Ovary (tissue), 9 donors: ENCODE results near the gene MALL. TPM values are rescaled to one million over a fixed set of nuclear protein-coding genes. Genes with fewer than 3 reads are reported as not detected.
"Not testable (repeated sequence)": the region's sequence is repeated elsewhere in the genome, so short reads cannot be mapped to it uniquely, and the experiment has no call there.

Source experiments
- DNase-seq, 5 donors: peaks; one replicate each; pipeline ENCODE4 v3.0.0-alpha.2; 2019 to 2020
- H3K27ac ChIP-seq, 2 donors: fragments of 200-600 bp; one replicate each; pipeline versions ENCODE4 v1.5.1 to v1.8.0; 2019 to 2022
- H3K27me3 ChIP-seq: fragments of 200-600 bp; one replicate; pipeline ENCODE4 v1.8.0; 2022
- H3K36me3 ChIP-seq: fragments of 200-600 bp; sonication (generic); one replicate; pipeline ENCODE4 v1.5.1; 2019
- H3K4me1 ChIP-seq: one replicate; pipeline ENCODE4 v1.8.1; 2013; ENCODE audit warnings: mild to moderate bottlenecking, moderate library complexity; ENCODE audit not compliant: insufficient read depth
- H3K4me3 ChIP-seq: fragments of 200-600 bp; sonication (generic); one replicate; pipeline ENCODE4 v1.5.1; 2017
- H3K9me3 ChIP-seq, 2 donors: fragments of 200-600 bp in 1 of 2; sonication (generic) in 1 of 2; one replicate each; pipeline versions ENCODE4 v1.5.1 to v1.8.1; 2013 to 2019; ENCODE audit warnings: mild to moderate bottlenecking in 1 of 2, moderate library complexity in 1 of 2
- WGBS, 3 donors: extraction: QIAGEN DNeasy Blood & Tissue Kit in 1 of 3; methylation state at CpG; one replicate each; pipeline versions ENCODE4 v1.1.5 to v1.1.7; 2013 to 2017; 5-methylcytosine and 5-hydroxymethylcytosine counted together
- intact Hi-C, 4 donors: fragments of 100-400 bp; cut with DNase I; formaldehyde crosslinking; loops; one replicate each; pipeline versions ENCODE4 v1.11.0 to v1.15.1; 2022 to 2023
- microRNA-seq, 3 donors: library from miRNA; unstranded; fragments of <30 nt; microRNA quantifications; one replicate each; pipeline versions ENCODE4 to v1.2.0, GENCODE V29; 2019 to 2020
- polyA plus RNA-seq, 2 donors: library from polyadenylated mRNA; stranded (reverse); fragments of 200-250 nt in 1 of 2; fragments of 350-450 nt in 1 of 2; fragmentation: Illumina TruSeq in 1 of 2; extraction: RNeasy Lipid Tissue Mini Kit (QIAGEN cat#74804) in 1 of 2; gene quantifications; one replicate each; pipeline ENCODE4 v1.2.3, GENCODE V29; 2013 to 2014
- small RNA-seq: library from RNA; depleted of rRNA; stranded (forward); fragments of <200 nt; gene quantifications from one replicate; pipeline ENCODE3, GENCODE V24; 2016
- total RNA-seq, 7 donors: library from RNA; depleted of rRNA in 2 of 7; stranded (reverse); fragments of >200 nt in 2 of 7; fragmentation: NEBNext Ultra II Directional in 3 of 7; extraction: Animal tissue kit (Norgen Biotek cat#: 25700) in 3 of 7; gene quantifications; one replicate each; pipeline versions ENCODE4 v1.1.0 to v1.2.4, GENCODE V29; 2016 to 2023
- donor health status: DM: no; HTN: no; CAD: no; lungs with moderate emphysema.
- donor health status: DM: no; HTN: no; CAD: no.
- donor health status: Bipolar disorder and iron deficiency.
- donor health status: DM: yes; HTN: yes; CAD: no.
- donor health status: DM: no; HTN: no; CAD: no.
- donor health status: DM: yes; HTN: yes; CAD: no.

MALL gene
- total and polyA plus RNA-seq, 9 donors = 0.63 to 20.0 (median 2.4) TPM

DNA sequence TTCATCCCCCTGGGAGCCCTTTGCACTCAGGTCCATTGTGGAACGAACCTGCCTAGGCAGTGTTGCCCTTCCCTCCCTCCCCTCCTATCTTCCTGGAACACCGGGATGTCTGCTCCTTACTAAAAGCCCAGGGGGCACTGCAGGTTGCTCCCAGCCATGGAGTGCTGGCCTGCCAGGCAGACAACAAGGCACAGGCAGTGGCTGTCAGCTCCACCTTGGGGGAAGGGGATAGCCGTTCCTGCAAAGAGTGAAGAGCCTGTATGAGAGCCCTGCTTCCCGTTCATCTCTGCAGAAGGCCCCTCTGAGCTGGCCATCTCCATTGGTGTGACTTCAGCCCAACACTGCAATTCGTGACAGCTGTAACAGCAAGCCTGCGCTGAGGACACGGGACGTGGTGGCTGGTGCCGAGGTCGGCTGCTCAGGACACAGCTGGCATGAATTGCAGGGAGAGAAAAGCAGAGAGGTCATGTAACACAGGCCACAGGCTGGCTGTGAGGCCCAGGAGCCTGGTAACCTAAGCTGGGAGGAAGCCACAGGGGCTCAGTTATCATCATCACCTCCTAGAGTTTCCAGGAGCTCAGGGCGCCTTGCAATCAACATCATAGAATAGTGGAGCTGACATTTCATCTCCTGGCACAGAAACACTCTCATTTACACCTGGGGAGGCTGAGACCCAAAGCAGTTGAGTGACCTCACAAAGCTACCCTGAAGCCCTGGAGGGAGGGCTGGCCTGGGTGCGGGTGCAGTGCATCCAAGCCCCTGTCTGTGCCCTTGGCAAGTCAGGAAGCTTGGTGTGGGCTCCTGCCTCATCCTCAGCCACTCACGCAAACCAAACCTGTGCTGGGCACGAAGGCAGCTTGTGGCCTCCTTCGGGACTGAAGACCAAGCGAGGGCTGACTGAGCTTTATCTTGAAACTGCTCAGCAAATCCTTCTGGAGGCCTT, 67.1 kb downstream of the MALL start:
- WGBS, 3 donors = 74 to 84% (median 81%) methylated on average over 10 to 13 of the region's 16 CpGs
- H3K36me3 ChIP-seq, DNase-seq, H3K4me1 ChIP-seq, intact Hi-C loops, H3K27me3 ChIP-seq, H3K4me3 ChIP-seq, H3K9me3 ChIP-seq, H3K27ac ChIP-seq: not testable (repeated sequence)

DNA sequence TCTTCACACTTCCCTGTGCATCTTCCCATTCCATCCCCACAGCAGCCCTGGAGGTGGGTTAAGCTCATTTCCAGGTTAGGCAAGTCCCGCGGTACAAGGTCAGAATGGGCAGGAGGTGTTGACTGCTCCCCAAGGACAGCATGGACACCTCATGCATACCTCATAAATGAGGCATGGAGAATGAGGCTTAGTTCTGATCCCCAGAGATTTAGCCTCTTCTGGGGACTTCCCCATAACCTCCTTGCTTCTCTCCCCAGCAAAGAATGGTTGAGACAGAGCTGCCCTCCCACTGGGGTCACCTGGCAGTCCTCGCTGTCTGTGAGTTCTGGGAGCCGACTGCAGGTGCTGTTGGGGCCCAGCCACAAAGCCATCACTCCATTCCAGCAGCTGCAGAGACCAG, 68.4 kb downstream of the MALL start:
- DNase-seq, H3K4me1 ChIP-seq, H3K36me3 ChIP-seq, H3K27me3 ChIP-seq, H3K4me3 ChIP-seq, H3K27ac ChIP-seq, H3K9me3 ChIP-seq, intact Hi-C loops: not testable (repeated sequence)
- no CpG with 5 or more reads among the region's 4 CpGs for WGBS, 3 donors

DNA sequence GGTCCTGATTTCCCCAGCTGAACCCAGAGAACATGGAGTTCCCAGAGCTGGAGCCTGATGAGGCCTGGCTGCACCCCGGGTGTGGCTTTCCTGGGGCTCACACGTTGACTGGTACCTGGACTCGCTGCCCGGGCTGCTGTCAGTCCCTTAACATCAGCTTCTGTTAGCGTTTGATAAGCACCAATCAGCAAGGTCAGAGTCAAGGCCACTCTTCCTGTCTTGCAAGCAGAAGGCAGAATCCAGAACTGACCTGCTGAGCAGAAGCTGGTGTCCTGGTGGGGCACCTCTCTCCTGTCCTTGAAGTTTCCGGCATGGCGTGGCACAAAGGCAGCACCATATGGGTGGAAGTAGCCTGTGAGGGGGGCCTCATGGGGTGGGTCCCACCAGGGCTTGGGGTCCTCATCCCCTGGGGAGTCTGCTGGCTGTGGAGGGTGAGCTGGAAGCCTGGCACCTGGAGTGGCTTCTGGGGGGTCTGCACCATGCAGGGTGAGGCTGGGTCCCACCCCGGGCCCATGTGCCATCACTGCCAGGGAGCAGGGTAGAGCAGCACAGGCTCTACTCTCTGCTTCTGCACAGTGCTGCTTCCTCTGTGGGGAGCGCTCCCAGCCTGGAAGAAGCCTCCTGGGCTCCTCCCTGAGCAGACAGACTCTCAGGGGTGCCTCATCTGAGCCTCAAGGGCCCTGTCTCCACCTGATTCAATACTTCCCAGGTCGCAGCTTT, 73.5 kb downstream of the MALL start:
- 78% methylated on average over 1 of the region's 10 CpGs; no CpG with 5 or more reads in 2 of the 3 donors for WGBS, 3 donors
- H3K27me3 ChIP-seq, DNase-seq, H3K9me3 ChIP-seq, H3K4me1 ChIP-seq, H3K27ac ChIP-seq, intact Hi-C loops, H3K4me3 ChIP-seq, H3K36me3 ChIP-seq: not testable (repeated sequence)

DNA sequence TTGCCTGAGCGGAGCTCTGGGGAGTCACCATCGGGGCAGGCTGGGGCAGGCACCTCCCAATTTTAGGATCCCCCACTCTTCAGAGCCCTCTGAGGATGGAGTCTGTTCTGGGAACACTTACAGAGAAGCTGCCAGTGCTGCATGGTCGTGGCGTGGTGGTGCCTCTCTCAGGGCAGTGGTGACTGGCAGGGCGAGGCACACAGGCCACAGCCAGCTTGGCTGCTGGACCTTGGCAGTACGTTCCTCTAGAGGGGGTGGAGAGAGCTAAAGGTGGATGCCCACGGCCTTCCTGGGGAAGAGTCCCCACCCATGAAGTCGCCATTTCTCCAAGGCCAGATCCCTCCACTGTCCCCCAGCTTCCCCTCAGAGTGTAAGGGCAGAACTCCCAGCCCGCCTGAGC, 78.3 kb downstream of the MALL start:
- H3K27ac ChIP-seq, H3K4me1 ChIP-seq, H3K27me3 ChIP-seq, DNase-seq, H3K4me3 ChIP-seq, H3K36me3 ChIP-seq, H3K9me3 ChIP-seq, intact Hi-C loops: not testable (repeated sequence)
- WGBS, 3 donors = 70 to 88% (median 86%) methylated on average over 3 to 6 of the region's 9 CpGs

DNA sequence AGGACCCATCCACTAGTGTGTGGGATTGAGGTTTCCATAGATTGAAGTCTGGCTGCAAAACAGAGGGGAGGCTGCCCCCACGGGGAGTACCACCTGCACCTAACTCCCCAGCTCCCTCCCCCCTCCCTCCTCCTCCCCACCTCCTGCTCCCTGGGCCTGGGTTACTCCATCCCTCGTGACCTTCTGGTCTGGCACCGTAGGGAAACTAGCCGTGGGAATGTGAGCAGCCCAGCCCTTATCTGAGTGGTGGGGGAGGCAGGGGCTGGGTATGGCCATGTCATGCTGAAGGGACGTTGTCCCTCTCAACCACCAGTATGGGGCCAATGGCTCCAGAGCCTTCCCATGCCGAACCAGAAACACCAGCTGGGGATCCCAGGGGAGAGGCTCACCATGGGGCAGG, 80.2 kb downstream of the MALL start:
- intact Hi-C loops, H3K27ac ChIP-seq, DNase-seq, H3K27me3 ChIP-seq, H3K4me1 ChIP-seq, H3K9me3 ChIP-seq, H3K36me3 ChIP-seq, H3K4me3 ChIP-seq: not testable (repeated sequence)
- WGBS, 3 donors = no CpG with 5 or more reads among the region's 6 CpGs

DNA sequence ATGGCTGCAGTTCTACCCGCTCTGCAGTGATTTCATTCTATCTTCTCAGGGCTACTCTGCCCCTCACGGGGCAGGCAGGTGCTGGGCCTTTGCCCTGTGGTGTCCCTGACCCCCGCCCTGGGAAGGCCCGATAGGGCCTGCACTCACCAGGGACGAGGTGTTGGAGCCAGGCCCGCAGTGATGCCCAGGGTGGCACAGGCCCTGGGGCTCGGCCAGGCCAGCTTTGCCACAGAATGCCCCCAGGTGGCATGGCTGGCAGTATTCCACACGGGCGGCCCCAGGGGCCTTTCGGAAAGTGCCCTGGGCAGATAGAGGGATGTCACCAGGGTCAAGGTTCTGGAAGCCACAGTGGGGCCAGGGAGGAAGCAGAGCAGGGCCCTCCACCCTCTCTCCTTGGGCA, 80.7 kb downstream of the MALL start:
- H3K36me3 ChIP-seq, H3K4me1 ChIP-seq, H3K27me3 ChIP-seq, H3K27ac ChIP-seq, H3K4me3 ChIP-seq, intact Hi-C loops, H3K9me3 ChIP-seq: not testable (repeated sequence)
- DNase-seq = peak in 2 of 5 donors; percentile 3 to 12
- WGBS, 3 donors = 88 to 96% methylated on average over 8 to 9 of the region's 10 CpGs; no CpG with 5 or more reads in 1 of the 3 donors

Small RNA genes within 50 kb of the gene (microRNA-seq; reads per million reads assigned to microRNA genes)
- 0 reads per million in 3 donors for gene MIR4267
- gene MIR4436B1 = 0 reads per million in 3 donors

Small RNA genes within 50 kb of the gene (small RNA-seq; reads per million reads assigned to genes)
- gene MIR4267 = not detected
- not detected for gene MIR4436B1

Other genes with a start within 250 kb of the MALL start
- gene LIMS3, start 217.1 kb downstream of the MALL start, total RNA-seq = 10 to 100 TPM in 1 of 7 donors, 1 to 10 TPM in 6; 1.1 to 47.1 (median 6.8) TPM
- gene LIMS3, start 217.1 kb downstream of the MALL start, polyA plus RNA-seq = 1 to 10 TPM; 1.5 to 3.8 TPM
- gene NPHP1, start 89.2 kb upstream of the MALL start, total RNA-seq = 10 to 100 TPM in 1 of 7 donors, 1 to 10 TPM in 6; 4.2 to 21.6 (median 6.1) TPM
- 1 to 10 TPM; 4.7 to 8.2 TPM for gene NPHP1, start 89.2 kb upstream of the MALL start, polyA plus RNA-seq
- 100 to 1,000 TPM in 1 of 7 donors, 10 to 100 TPM in 6; 30.6 to 125 (median 45.5) TPM for gene MTLN, start 96.7 kb upstream of the MALL start, total RNA-seq
- gene MTLN, start 96.7 kb upstream of the MALL start, polyA plus RNA-seq = 10 to 100 TPM in 1 of 2 donors, 1 to 10 TPM in 1; 2.5 to 83.3 TPM